HL-60 (cell line): ENCODE results near the gene SPINK5.

Experiments used
- DNase-seq, 2 experiments: peaks; one replicate each; pipeline ENCODE4 v3.0.0-alpha.2; 2010 to 2020; ENCODE audit warnings: low read depth in 1 of 2, low spot score in 1 of 2
- H3K27ac ChIP-seq: fragments of 250-450 bp; sonication (Bioruptor Pico); replicated peaks from 2 replicates; pipeline ENCODE4 v1.5.1; 2020; ENCODE audit warnings: mild to moderate bottlenecking, moderate library complexity
- H3K27me3 ChIP-seq: fragments of 250-450 bp; sonication (Bioruptor Pico); 2 replicates; pipeline ENCODE4 v1.5.1; 2021; ENCODE audit warnings: mild to moderate bottlenecking, moderate library complexity; ENCODE audit not compliant: insufficient read depth, poor library complexity, severe bottlenecking
- H3K4me3 ChIP-seq: replicated peaks from 2 replicates; pipeline ENCODE4 v1.5.1; 2011; ENCODE audit warnings: mild to moderate bottlenecking, control low read depth, low read length; ENCODE audit not compliant: insufficient read depth
- GABPA ChIP-seq: IDR thresholded peaks from 2 replicates; pipeline ENCODE4 v1.6.1; 2012; ENCODE audit warnings: low read depth
- POLR2AphosphoS5 ChIP-seq: IDR thresholded peaks from 2 replicates; pipeline ENCODE4 v1.6.1; 2012; ENCODE audit warnings: low read depth
- SPI1 ChIP-seq: IDR thresholded peaks from 2 replicates; pipeline ENCODE4 v1.6.1; 2012; ENCODE audit warnings: low read depth, mild to moderate bottlenecking, borderline replicate concordance
- TF ChIP-seq, protein P1 (sequence below): IDR thresholded peaks from one replicate; pipeline ENCODE4 v1.5.1; 2011; ENCODE audit warnings: low read length, control low read depth, inconsistent platforms; ENCODE audit not compliant: insufficient read depth
- TF ChIP-seq, protein P2 (sequence below): IDR thresholded peaks from 2 replicates; pipeline ENCODE4 v1.6.1; 2012; ENCODE audit warnings: low read depth; ENCODE audit not compliant: insufficient replicate concordance

The SPINK5 gene

DNA sequence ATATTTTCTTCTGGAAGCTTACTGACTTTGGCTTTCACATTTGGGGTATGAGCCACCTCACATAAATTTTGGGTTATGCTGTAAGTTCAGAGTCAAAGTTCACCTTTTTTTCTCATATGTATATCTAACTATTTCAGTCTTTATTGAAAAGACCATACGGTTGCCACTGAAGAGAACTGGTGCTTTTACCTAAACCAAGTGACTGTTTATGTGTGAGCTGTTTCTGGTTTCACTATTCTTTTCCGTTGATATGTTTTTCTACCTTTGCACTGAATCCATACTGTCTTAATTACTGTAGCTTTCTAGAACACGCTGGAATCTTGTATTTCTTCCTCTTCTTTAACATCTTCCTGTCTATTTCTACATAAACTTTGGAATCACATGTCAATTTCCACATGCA is 36.3 kb upstream of the SPINK5 start:
- H3K27me3 ChIP-seq = no peaks in the 10 kb centered on the region
- no peak overlapping the region for H3K27ac ChIP-seq
- no peak for TF ChIP-seq GABPA
- TF ChIP-seq, protein P1, sequence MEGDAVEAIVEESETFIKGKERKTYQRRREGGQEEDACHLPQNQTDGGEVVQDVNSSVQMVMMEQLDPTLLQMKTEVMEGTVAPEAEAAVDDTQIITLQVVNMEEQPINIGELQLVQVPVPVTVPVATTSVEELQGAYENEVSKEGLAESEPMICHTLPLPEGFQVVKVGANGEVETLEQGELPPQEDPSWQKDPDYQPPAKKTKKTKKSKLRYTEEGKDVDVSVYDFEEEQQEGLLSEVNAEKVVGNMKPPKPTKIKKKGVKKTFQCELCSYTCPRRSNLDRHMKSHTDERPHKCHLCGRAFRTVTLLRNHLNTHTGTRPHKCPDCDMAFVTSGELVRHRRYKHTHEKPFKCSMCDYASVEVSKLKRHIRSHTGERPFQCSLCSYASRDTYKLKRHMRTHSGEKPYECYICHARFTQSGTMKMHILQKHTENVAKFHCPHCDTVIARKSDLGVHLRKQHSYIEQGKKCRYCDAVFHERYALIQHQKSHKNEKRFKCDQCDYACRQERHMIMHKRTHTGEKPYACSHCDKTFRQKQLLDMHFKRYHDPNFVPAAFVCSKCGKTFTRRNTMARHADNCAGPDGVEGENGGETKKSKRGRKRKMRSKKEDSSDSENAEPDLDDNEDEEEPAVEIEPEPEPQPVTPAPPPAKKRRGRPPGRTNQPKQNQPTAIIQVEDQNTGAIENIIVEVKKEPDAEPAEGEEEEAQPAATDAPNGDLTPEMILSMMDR = no peak
- TF ChIP-seq POLR2AphosphoS5 = no peak
- TF ChIP-seq SPI1 = no peak
- TF ChIP-seq, protein P2, sequence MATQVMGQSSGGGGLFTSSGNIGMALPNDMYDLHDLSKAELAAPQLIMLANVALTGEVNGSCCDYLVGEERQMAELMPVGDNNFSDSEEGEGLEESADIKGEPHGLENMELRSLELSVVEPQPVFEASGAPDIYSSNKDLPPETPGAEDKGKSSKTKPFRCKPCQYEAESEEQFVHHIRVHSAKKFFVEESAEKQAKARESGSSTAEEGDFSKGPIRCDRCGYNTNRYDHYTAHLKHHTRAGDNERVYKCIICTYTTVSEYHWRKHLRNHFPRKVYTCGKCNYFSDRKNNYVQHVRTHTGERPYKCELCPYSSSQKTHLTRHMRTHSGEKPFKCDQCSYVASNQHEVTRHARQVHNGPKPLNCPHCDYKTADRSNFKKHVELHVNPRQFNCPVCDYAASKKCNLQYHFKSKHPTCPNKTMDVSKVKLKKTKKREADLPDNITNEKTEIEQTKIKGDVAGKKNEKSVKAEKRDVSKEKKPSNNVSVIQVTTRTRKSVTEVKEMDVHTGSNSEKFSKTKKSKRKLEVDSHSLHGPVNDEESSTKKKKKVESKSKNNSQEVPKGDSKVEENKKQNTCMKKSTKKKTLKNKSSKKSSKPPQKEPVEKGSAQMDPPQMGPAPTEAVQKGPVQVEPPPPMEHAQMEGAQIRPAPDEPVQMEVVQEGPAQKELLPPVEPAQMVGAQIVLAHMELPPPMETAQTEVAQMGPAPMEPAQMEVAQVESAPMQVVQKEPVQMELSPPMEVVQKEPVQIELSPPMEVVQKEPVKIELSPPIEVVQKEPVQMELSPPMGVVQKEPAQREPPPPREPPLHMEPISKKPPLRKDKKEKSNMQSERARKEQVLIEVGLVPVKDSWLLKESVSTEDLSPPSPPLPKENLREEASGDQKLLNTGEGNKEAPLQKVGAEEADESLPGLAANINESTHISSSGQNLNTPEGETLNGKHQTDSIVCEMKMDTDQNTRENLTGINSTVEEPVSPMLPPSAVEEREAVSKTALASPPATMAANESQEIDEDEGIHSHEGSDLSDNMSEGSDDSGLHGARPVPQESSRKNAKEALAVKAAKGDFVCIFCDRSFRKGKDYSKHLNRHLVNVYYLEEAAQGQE = no peak
- DNase-seq = no peak
- H3K4me3 ChIP-seq = no peak overlapping the region

DNA sequence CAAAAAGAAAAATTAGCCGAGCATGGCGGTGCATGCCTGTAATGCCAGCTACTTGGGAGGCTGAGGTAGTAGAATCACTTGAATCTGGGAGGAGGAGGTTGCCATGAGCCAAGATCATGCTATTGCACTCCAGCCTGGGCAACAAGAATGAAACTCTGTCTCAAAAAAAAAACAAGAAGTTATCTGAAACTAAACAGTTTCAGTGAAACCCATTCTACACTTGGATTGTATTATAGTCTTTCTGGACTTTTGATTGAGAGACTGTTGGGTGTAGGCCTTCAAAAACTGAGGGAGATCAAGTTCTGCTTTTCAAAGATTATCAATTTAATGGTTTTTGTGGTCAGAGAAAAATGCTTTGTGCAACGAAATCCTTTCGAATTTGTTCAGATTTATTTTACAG is 34.6 kb upstream of the SPINK5 start:
- no peak for DNase-seq
- Histone ChIP-seq H3K27me3 (no peaks in the 10 kb centered on the region), H3K27ac (no peak overlapping the region), H3K4me3 (no peak overlapping the region)
- TF ChIP-seq, protein P1 = no peak
- TF ChIP-seq, protein P2 = no peak
- TF ChIP-seq POLR2AphosphoS5 (no peak), SPI1 (no peak), GABPA (no peak)

DNA sequence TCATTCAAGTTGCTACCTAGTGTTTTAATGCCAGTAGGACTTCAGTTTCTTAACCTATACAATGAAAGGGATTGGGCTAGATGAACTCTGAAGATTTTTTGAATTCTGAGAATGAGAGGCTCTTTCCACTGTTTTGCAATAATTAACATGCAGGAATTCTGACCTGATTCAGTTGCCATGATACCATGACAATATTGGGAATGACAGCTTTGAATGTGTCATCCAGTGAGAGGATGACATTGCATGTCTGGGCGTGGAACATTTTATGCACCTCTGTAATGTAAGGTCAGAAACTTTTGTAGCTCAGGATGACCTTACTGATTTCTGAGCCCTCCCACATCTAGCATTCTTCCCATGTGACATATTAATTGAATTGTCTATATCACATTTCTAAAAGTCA is 30.6 kb upstream of the SPINK5 start:
- TF ChIP-seq POLR2AphosphoS5 (no peak), SPI1 (no peak), GABPA (no peak)
- TF ChIP-seq, protein P1 = no peak
- TF ChIP-seq, protein P2 = no peak
- H3K27me3 ChIP-seq = no peaks in the 10 kb centered on the region
- no peak overlapping the region for H3K27ac ChIP-seq
- no peak for DNase-seq
- H3K4me3 ChIP-seq = no peak overlapping the region
